Keratinocyte (primary cell): ENCODE measurements around the gene PIK3AP1. TPM values are rescaled to one million over a fixed set of nuclear protein-coding genes. Genes with fewer than 3 reads are reported as not detected.

ENCODE experiments used
- DNase-seq: peaks from one replicate; pipeline ENCODE4 v3.0.0-alpha.2; 2011; ENCODE audit warnings: low read depth, missing footprints, low spot score
- FAIRE-seq: peaks from 2 replicates; lab custom pipeline; 2011; peaks lifted over from hg19 to GRCh38; lab: Jason Lieb, UNC
- H2AFZ ChIP-seq: 2 replicates; pipeline ENCODE4 v1.6.0; 2012; ENCODE audit warnings: low read length, control low read depth, inconsistent platforms; ENCODE audit not compliant: control insufficient read depth
- H3K27ac ChIP-seq: 2 replicates; pipeline ENCODE4 v1.5.1; 2011; ENCODE audit warnings: low read length; ENCODE audit not compliant: control insufficient read depth, insufficient read depth
- H3K27me3 ChIP-seq: 3 replicates; pipeline ENCODE4 v1.6.0; 2011; ENCODE audit warnings: low read length; ENCODE audit not compliant: control insufficient read depth, insufficient read depth; ENCODE audit errors: extremely low read depth
- H3K36me3 ChIP-seq, 2 experiments: 2 replicates in 1 of 2; 3 replicates in 1 of 2; pipeline ENCODE4 v1.5.1; 2011; ENCODE audit warnings: low read length in 2 of 2, mild to moderate bottlenecking in 1 of 2; ENCODE audit not compliant: control insufficient read depth in 2 of 2, insufficient read depth in 2 of 2; ENCODE audit errors: extremely low read depth in 1 of 2
- H3K4me1 ChIP-seq: 3 replicates; pipeline ENCODE4 v1.5.1; 2011; ENCODE audit warnings: low read length; ENCODE audit not compliant: control insufficient read depth, insufficient read depth; ENCODE audit errors: extremely low read depth
- H3K4me2 ChIP-seq: 3 replicates; pipeline ENCODE4 v1.6.0; 2011; ENCODE audit warnings: low read depth, low read length; ENCODE audit not compliant: control insufficient read depth, insufficient read depth; ENCODE audit errors: extremely low read depth
- H3K4me3 ChIP-seq, 3 experiments: fragments of 200-600 bp in 1 of 3; sonication (generic) in 1 of 3; 2 replicates in 2 of 3; 3 replicates in 1 of 3; pipeline ENCODE4 v1.5.1; 2011 to 2016; ENCODE audit warnings: low read length in 3 of 3, mild to moderate bottlenecking in 3 of 3, control low read depth in 2 of 3, inconsistent platforms in 1 of 3, low read depth in 1 of 3, mixed read lengths in 1 of 3, mixed run types in 1 of 3, moderate library complexity in 1 of 3; ENCODE audit not compliant: control insufficient read depth in 2 of 3, insufficient read depth in 2 of 3; ENCODE audit errors: extremely low read depth in 1 of 3
- H3K79me2 ChIP-seq: 2 replicates; pipeline ENCODE4 v1.6.0; 2012; ENCODE audit warnings: low read length; ENCODE audit not compliant: control insufficient read depth, insufficient read depth
- H3K9ac ChIP-seq: 3 replicates; pipeline ENCODE4 v1.6.0; 2011; ENCODE audit warnings: low read length; ENCODE audit not compliant: control insufficient read depth, insufficient read depth; ENCODE audit errors: extremely low read depth
- H3K9me1 ChIP-seq: 3 replicates; pipeline ENCODE4 v1.6.0; 2011; ENCODE audit warnings: low read length; ENCODE audit not compliant: control insufficient read depth, insufficient read depth; ENCODE audit errors: extremely low read depth
- H3K9me3 ChIP-seq: 2 replicates; pipeline ENCODE4 v1.5.1; 2012; ENCODE audit warnings: low read depth, low read length; ENCODE audit not compliant: control insufficient read depth
- H4K20me1 ChIP-seq: 3 replicates; pipeline ENCODE4 v1.6.0; 2011; ENCODE audit warnings: low read length; ENCODE audit not compliant: control insufficient read depth, insufficient read depth; ENCODE audit errors: extremely low read depth
- EZH2 ChIP-seq: IDR thresholded peaks from one replicate; pipeline ENCODE4 v1.6.1; 2012; ENCODE audit warnings: inconsistent platforms, mild to moderate bottlenecking, low read length, moderate library complexity
- dilution Hi-C: fragments of 300-500 bp; cut with MboI; formaldehyde crosslinking; loops from one replicate; pipeline ENCODE4 v1.7.0; 2020; ENCODE audit warnings: low sequenced_read_pairs; ENCODE audit not compliant: extremely low pct_ligation_motif_present
- polyA plus RNA-seq, 5 experiments: library from polyadenylated mRNA; depleted of rRNA in 3 of 5; stranded (reverse) in 3 of 5; stranded (forward) in 1 of 5; unstranded in 1 of 5; fragments of >200 nt; gene quantifications; 1 replicate in 1 of 5; 2 replicates in 3 of 5; 3 replicates in 1 of 5; pipeline versions ENCODE4 v1.2.1 to v1.2.3, GENCODE V29; 2011 to 2012; ENCODE audit warnings: missing spikeins in 2 of 5, low read depth in 1 of 5, low replicate concordance in 1 of 5
- TF ChIP-seq, protein P1 (sequence below), 3 experiments: IDR thresholded peaks in 1 of 3; conservative IDR thresholded peaks in 1 of 3; optimal IDR thresholded peaks in 1 of 3; 2 replicates in 2 of 3; 3 replicates in 1 of 3; pipeline versions ENCODE3 to v1.5.1; 2011; ENCODE audit warnings: low read length in 3 of 3, mild to moderate bottlenecking in 3 of 3, moderate library complexity in 2 of 3, control low read depth in 1 of 3, inconsistent platforms in 1 of 3; ENCODE audit not compliant: insufficient read depth in 2 of 3; ENCODE audit errors: extremely low read depth in 1 of 3

The PIK3AP1 gene
- polyA plus RNA-seq, 1 donor (not counting 4 experiments of a cell fraction or from before 2014, with no cell fraction given): not detected

DNA sequence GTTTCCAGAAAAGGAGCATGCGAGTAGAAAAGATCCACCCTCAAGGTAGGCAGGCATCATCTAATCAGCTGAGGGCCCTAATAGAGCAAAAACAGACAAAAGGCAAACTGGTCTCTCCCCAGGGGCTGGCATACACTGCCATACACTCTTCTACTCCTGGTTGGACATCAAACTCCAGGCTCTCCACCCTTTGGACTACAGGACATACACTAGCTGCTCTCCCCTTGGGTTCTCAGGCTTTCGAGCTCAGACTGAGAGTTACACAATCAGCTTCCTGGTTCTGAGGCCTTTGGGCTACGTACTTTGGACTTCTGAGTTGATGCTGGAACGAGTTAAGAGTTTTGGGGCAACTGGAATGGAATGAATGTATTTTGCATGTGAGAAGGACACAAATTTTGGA, 82.6 kb downstream of the PIK3AP1 start:
- dilution Hi-C loops: no loop called here

DNA sequence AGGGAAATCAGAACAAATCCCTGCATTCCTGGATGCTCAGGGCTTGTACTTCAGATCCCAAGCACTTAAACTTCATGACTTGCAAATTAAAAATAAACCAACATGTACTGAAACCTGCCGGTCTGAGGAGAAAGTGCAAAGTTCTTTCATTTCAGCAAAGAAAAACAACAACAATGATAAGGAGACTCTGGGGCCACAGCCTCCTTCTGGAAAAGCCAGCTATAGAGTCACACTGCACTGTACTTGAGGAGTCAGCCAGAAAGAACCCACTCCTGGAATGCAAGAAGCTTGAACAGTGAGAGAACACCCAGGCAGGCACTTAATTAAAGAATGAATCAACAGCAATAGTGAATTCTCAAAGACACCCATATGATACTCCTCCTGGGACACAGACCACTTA, 83.8 kb downstream of the PIK3AP1 start:
- no peaks in the 10 kb centered on the region for H3K9me1 ChIP-seq
- FAIRE-seq: no peak
- no peak for TF ChIP-seq EZH2
- TF ChIP-seq, protein P1, sequence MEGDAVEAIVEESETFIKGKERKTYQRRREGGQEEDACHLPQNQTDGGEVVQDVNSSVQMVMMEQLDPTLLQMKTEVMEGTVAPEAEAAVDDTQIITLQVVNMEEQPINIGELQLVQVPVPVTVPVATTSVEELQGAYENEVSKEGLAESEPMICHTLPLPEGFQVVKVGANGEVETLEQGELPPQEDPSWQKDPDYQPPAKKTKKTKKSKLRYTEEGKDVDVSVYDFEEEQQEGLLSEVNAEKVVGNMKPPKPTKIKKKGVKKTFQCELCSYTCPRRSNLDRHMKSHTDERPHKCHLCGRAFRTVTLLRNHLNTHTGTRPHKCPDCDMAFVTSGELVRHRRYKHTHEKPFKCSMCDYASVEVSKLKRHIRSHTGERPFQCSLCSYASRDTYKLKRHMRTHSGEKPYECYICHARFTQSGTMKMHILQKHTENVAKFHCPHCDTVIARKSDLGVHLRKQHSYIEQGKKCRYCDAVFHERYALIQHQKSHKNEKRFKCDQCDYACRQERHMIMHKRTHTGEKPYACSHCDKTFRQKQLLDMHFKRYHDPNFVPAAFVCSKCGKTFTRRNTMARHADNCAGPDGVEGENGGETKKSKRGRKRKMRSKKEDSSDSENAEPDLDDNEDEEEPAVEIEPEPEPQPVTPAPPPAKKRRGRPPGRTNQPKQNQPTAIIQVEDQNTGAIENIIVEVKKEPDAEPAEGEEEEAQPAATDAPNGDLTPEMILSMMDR (optimal IDR thresholded peaks at IDR 0.05 in 1 of 3, IDR thresholded peaks at IDR 0.05 in 1 of 3, conservative IDR thresholded peaks at IDR 0.05 in 1 of 3; ENCODE audit: extremely low read depth in 1 of 3, insufficient read depth in 2 of 3, low read length in 3 of 3): no peak

More for the DNA sequence above, 82.6 kb downstream of the PIK3AP1 start:
- H3K9me1 ChIP-seq: no peaks in the 10 kb centered on the region
- H3K36me3 ChIP-seq: no peaks in the 10 kb centered on the region
- no peaks in the 10 kb centered on the region for H3K4me1 ChIP-seq
- H3K27ac ChIP-seq: no peak overlapping the region
- DNase-seq (no peak), FAIRE-seq (no peak)
- no peak overlapping the region for H3K9ac ChIP-seq
- H3K9me3 ChIP-seq: no peaks in the 10 kb centered on the region
- H3K27me3 ChIP-seq: peaks cover 5% of the 10 kb centered on the region
- no peak overlapping the region for H3K4me3 ChIP-seq
- TF ChIP-seq EZH2: no peak
- TF ChIP-seq, protein P1 (optimal IDR thresholded peaks at IDR 0.05 in 1 of 3, IDR thresholded peaks at IDR 0.05 in 1 of 3, conservative IDR thresholded peaks at IDR 0.05 in 1 of 3; ENCODE audit: extremely low read depth in 1 of 3, insufficient read depth in 2 of 3, low read length in 3 of 3): no peak
- H3K4me2 ChIP-seq: no peak overlapping the region
- no peak overlapping the region for H2AFZ ChIP-seq
- no peaks in the 10 kb centered on the region for H3K79me2 ChIP-seq
- H4K20me1 ChIP-seq: no peaks in the 10 kb centered on the region

More for the DNA sequence above, 83.8 kb downstream of the PIK3AP1 start:
- Histone ChIP-seq H3K9me3 (no peaks in the 10 kb centered on the region), H3K27me3 (peaks cover 5% of the 10 kb centered on the region), H3K9ac (no peak overlapping the region), H3K4me3 (no peak overlapping the region), H3K27ac (no peak overlapping the region), H3K79me2 (no peaks in the 10 kb centered on the region), H3K36me3 (no peaks in the 10 kb centered on the region), H3K4me2 (no peak overlapping the region), H4K20me1 (no peaks in the 10 kb centered on the region), H3K4me1 (no peaks in the 10 kb centered on the region), H2AFZ (no peak overlapping the region)
- no peak for DNase-seq
- dilution Hi-C loops: no loop called here
